ENCODE measurements around the gene MRC2.

MRC2 gene

GRCh38 chr17:62727916-62728672 is 100.6 kb downstream of the MRC2 start:
- FAIRE-seq: no peak

GRCh38 chr17:62732125-62732524 is 104.7 kb downstream of the MRC2 start:
- no peak for FAIRE-seq

- no peak for FAIRE-seq
These were observed 107.7 kb downstream of the MRC2 start for GRCh38 chr17:62735044-62735651.

GRCh38 chr17:62737513-62737912 is 110.0 kb downstream of the MRC2 start:
- FAIRE-seq: no peak

- FAIRE-seq: no peak
These were observed 110.8 kb downstream of the MRC2 start for GRCh38 chr17:62738281-62738680.

- no peak for FAIRE-seq
These were observed 112.3 kb downstream of the MRC2 start for GRCh38 chr17:62739645-62740388.

GRCh38 chr17:62741290-62741689 is 113.8 kb downstream of the MRC2 start:
- no peak for FAIRE-seq
